SK-N-SH (cell line): ENCODE results near the gene RCAN3. TPM values are rescaled to one million over a fixed set of nuclear protein-coding genes. Genes with fewer than 3 reads are reported as not detected.

ENCODE experiments used
- CTCF ChIA-PET: fragments of 300-600, 350-600 bp; formaldehyde crosslinking; extraction: SDS; loops from one replicate; lab custom pipeline; 2021; lab: Yijun Ruan, JAX
- POLR2A ChIA-PET: fragments of 350-600 bp; sonication (Branson Sonifier 250); formaldehyde crosslinking; extraction: SDS; loops from one replicate; lab custom pipeline; 2020; ENCODE audit warnings: antibody characterized with exemption, inconsistent platforms; lab: Yijun Ruan, JAX
- DNase-seq: peaks from one replicate; pipeline ENCODE4 v3.0.0; 2012
- H2AFZ ChIP-seq: fragments of 200-600 bp; sonication (generic); 2 replicates; pipeline ENCODE4 v1.8.1; 2016; ENCODE audit warnings: antibody characterized with exemption, mild to moderate bottlenecking, low read depth
- H3F3A ChIP-seq: fragments of 200-600 bp; sonication (generic); replicated peaks from 2 replicates; pipeline ENCODE3; 2016; ENCODE audit warnings: antibody characterized with exemption, mild to moderate bottlenecking; ENCODE audit not compliant: insufficient read depth
- H3K27ac ChIP-seq, 2 experiments: fragments of 200-500 bp in 1 of 2; fragments of 200-600 bp in 1 of 2; sonication (Bioruptor generic) in 1 of 2; sonication (generic), shearing (Covaris generic) in 1 of 2; 2 replicates each; pipeline versions ENCODE4 v1.5.1 to v1.6.1; 2014 to 2016; ENCODE audit warnings: low read depth in 2 of 2, inconsistent platforms in 1 of 2, low read length in 1 of 2, mild to moderate bottlenecking in 1 of 2, mixed read lengths in 1 of 2
- H3K27me3 ChIP-seq: fragments of 200-600 bp; sonication (generic), shearing (Covaris generic); 2 replicates; pipeline ENCODE4 v1.6.1; 2016; ENCODE audit warnings: mixed run types; ENCODE audit not compliant: insufficient read depth
- H3K36me3 ChIP-seq, 2 experiments: fragments of 200-500 bp in 1 of 2; fragments of 200-600 bp in 1 of 2; sonication (Bioruptor generic) in 1 of 2; sonication (generic) in 1 of 2; replicated peaks in 1 of 2; 2 replicates each; pipeline versions ENCODE3 to v1.5.1; 2014 to 2016; ENCODE audit warnings: low read length in 1 of 2, mild to moderate bottlenecking in 1 of 2; ENCODE audit not compliant: insufficient read depth in 2 of 2, control insufficient read depth in 1 of 2
- H3K4me1 ChIP-seq, 2 experiments: fragments of 200-500 bp in 1 of 2; fragments of 200-600 bp in 1 of 2; sonication (Bioruptor generic) in 1 of 2; sonication (generic), shearing (Covaris generic) in 1 of 2; 2 replicates each; pipeline versions ENCODE4 v1.5.1 to v1.6.1; 2014 to 2016; ENCODE audit warnings: low read depth in 1 of 2, low read length in 1 of 2, mixed run types in 1 of 2; ENCODE audit not compliant: insufficient read depth in 2 of 2, control insufficient read depth in 1 of 2
- H3K4me2 ChIP-seq: fragments of 200-600 bp; sonication (generic), shearing (Covaris generic); 2 replicates; pipeline ENCODE4 v1.6.1; 2017; ENCODE audit warnings: mixed run types
- H3K4me3 ChIP-seq, 2 experiments: fragments of 200-500 bp in 1 of 2; fragments of 200-600 bp in 1 of 2; sonication (Bioruptor generic) in 1 of 2; sonication (generic), shearing (Covaris generic) in 1 of 2; 2 replicates each; pipeline versions ENCODE4 v1.5.1 to v1.8.1; 2014 to 2016; ENCODE audit warnings: low read depth in 2 of 2, inconsistent platforms in 1 of 2, low read length in 1 of 2, mild to moderate bottlenecking in 1 of 2, mixed read lengths in 1 of 2, moderate library complexity in 1 of 2
- H3K79me2 ChIP-seq: fragments of 200-600 bp; sonication (generic); 2 replicates; pipeline ENCODE4 v1.8.1; 2017; ENCODE audit warnings: mild to moderate bottlenecking; ENCODE audit not compliant: insufficient read depth
- H3K9ac ChIP-seq: fragments of 200-600 bp; sonication (generic); 2 replicates; pipeline ENCODE4 v1.6.1; 2017; ENCODE audit warnings: mixed run types
- H3K9me2 ChIP-seq: fragments of 200-600 bp; sonication (generic); 2 replicates; pipeline ENCODE4 v1.6.1; 2017; ENCODE audit warnings: mixed run types
- H3K9me3 ChIP-seq: fragments of 200-600 bp; sonication (generic); 2 replicates; pipeline ENCODE4 v1.6.1; 2017; ENCODE audit warnings: mixed run types, mild to moderate bottlenecking, moderate library complexity
- H4K20me1 ChIP-seq: fragments of 200-600 bp; sonication (generic); 2 replicates; pipeline ENCODE4 v1.6.1; 2017; ENCODE audit warnings: mild to moderate bottlenecking, mixed run types; ENCODE audit not compliant: insufficient read depth
- CTCF ChIP-seq: fragments of 200-600 bp; sonication (generic); IDR thresholded peaks from 2 replicates; pipeline ENCODE4 v1.6.1; 2017; ENCODE audit warnings: antibody characterized with exemption, mild to moderate bottlenecking, moderate library complexity
- FOSL2 ChIP-seq: IDR thresholded peaks from 2 replicates; pipeline ENCODE4 v1.4.0; 2012; ENCODE audit warnings: low read depth, mild to moderate bottlenecking, moderate library complexity, borderline replicate concordance
- GATA2 ChIP-seq: sonication (generic); formaldehyde crosslinking; IDR thresholded peaks from 2 replicates; pipeline ENCODE4 v1.5.0; 2020; ENCODE audit warnings: mild to moderate bottlenecking, missing genetic modification reagents
- MAX ChIP-seq: IDR thresholded peaks from 2 replicates; pipeline ENCODE4 v1.4.0; 2012; ENCODE audit warnings: low read depth
- MXI1 ChIP-seq: IDR thresholded peaks from 2 replicates; pipeline ENCODE4 v1.6.1; 2012; ENCODE audit warnings: mild to moderate bottlenecking, low read depth, low read length, improper control_type of control experiment
- RAD21 ChIP-seq: IDR thresholded peaks from 2 replicates; pipeline ENCODE4 v1.6.1; 2012; ENCODE audit warnings: mild to moderate bottlenecking, low read length
- RCOR1 ChIP-seq: fragments of 150-350 bp; IDR thresholded peaks from 2 replicates; pipeline ENCODE4 v1.6.1; 2017; ENCODE audit warnings: antibody characterized with exemption, low read length
- SMC3 ChIP-seq: IDR thresholded peaks from 2 replicates; pipeline ENCODE4 v1.6.1; 2012; ENCODE audit warnings: low read depth, low read length, improper control_type of control experiment
- TAF1 ChIP-seq: IDR thresholded peaks from 2 replicates; pipeline ENCODE4 v1.6.1; 2012; ENCODE audit warnings: low read depth, mild to moderate bottlenecking, low read length, moderate library complexity, borderline replicate concordance
- USF1 ChIP-seq: IDR thresholded peaks from 2 replicates; pipeline ENCODE4 v1.4.0; 2012; ENCODE audit warnings: low read depth, borderline replicate concordance
- ZBTB33 ChIP-seq: IDR thresholded peaks from 2 replicates; pipeline ENCODE4 v1.4.0; 2012; ENCODE audit warnings: low read depth, borderline replicate concordance
- WGBS: methylation state at CpG from one replicate; pipeline ENCODE4 v1.1.6; 2017; ENCODE audit warnings: low lambda C conversion rate; 5-methylcytosine and 5-hydroxymethylcytosine counted together
- polyA plus RNA-seq, 3 experiments: library from polyadenylated mRNA; depleted of rRNA; stranded (reverse); fragments of >200 nt; gene quantifications; 2 replicates each; pipeline ENCODE4 v1.2.3, GENCODE V29; 2012

Gene RCAN3
- polyA plus RNA-seq, 1 of the 3 experiments (the other 2 are of a cell fraction) = 4.8 TPM

- H3K9me3 ChIP-seq = no peaks in the 10 kb centered on the region
- ChIA-PET POLR2A (interaction anchor here (0.6 kb wide), 1 partner anchor 22 kb away, joined by 5 read pairs; no protein-coding TSS in a partner anchor), CTCF (interaction anchor here (0.9 to 2.7 kb wide), 23 partner anchors 10 to 249 kb away, joined by 3 to 37 read pairs (median 7); partner anchors contain the start of genes NCMAP and NIPAL3)
- H4K20me1 ChIP-seq = no peaks in the 10 kb centered on the region
- H3K4me2 ChIP-seq = no peak overlapping the region
- no peak for TF ChIP-seq MXI1
- TF ChIP-seq MAX = no peak
- no peak for TF ChIP-seq FOSL2
- TF ChIP-seq TAF1 = no peak
- no peak for TF ChIP-seq RCOR1
- TF ChIP-seq GATA2 (CRISPR knock-in tag) = no peak
- no peak for TF ChIP-seq ZBTB33
- H3K4me1 ChIP-seq = no peaks in the 10 kb centered on the region
- H3K9ac ChIP-seq = no peak overlapping the region
- no peaks in the 10 kb centered on the region for H3K79me2 ChIP-seq
- 75% methylated on average over 10 of the region's 10 CpGs for WGBS
- no peak overlapping the region for H3K4me3 ChIP-seq
- no peaks in the 10 kb centered on the region for H3K36me3 ChIP-seq
- no peak overlapping the region for H3K27ac ChIP-seq
- DNase-seq = no peak
- no peak overlapping the region for H2AFZ ChIP-seq
- H3F3A ChIP-seq = no peaks in the 10 kb centered on the region
- H3K27me3 ChIP-seq = no peaks in the 10 kb centered on the region
- H3K9me2 ChIP-seq = no peaks in the 10 kb centered on the region
Observed at GRCh38 chr1:24586119-24586518, 83.5 kb downstream of the RCAN3 start.

- Histone ChIP-seq H3F3A (no peaks in the 10 kb centered on the region), H3K9ac (no peak overlapping the region), H3K27me3 (no peaks in the 10 kb centered on the region), H3K79me2 (no peaks in the 10 kb centered on the region), H3K9me3 (no peaks in the 10 kb centered on the region), H3K4me1 (no peaks in the 10 kb centered on the region), H3K36me3 (no peaks in the 10 kb centered on the region), H3K9me2 (no peaks in the 10 kb centered on the region), H3K4me2 (no peak overlapping the region), H3K27ac (no peak overlapping the region), H2AFZ (no peak overlapping the region), H3K4me3 (no peak overlapping the region; a peak in 1 of 4 replicates), H4K20me1 (no peaks in the 10 kb centered on the region)
- DNase-seq = peak; percentile 73
- ChIA-PET POLR2A (no interaction called here), CTCF (interaction anchor here (0.6 to 2.7 kb wide), 69 partner anchors 8 to 516 kb away, joined by 3 to 37 read pairs (median 5); partner anchors contain the start of genes NCMAP, NIPAL3 and STPG1)
- TF ChIP-seq MAX (no peak), CTCF (peak; percentile 81), RAD21 (peak; percentile 68), SMC3 (peak; percentile 49), USF1 (no peak)
- WGBS = 10% methylated on average over 9 of the region's 9 CpGs
Observed at GRCh38 chr1:24586970-24587820, 84.6 kb downstream of the RCAN3 start.
